Endodermal cell (in vitro differentiated cells): ENCODE results near the gene ATP2B2. TPM values are rescaled to one million over a fixed set of nuclear protein-coding genes. Genes with fewer than 3 reads are reported as not detected.

Experiments used
- DNase-seq: peaks from one replicate; pipeline ENCODE4 v3.0.0-alpha.2; 2017
- H3K27ac ChIP-seq: 2 replicates; pipeline ENCODE4 v1.5.1; 2013; ENCODE audit warnings: mild to moderate bottlenecking, low read depth, low read length, moderate library complexity
- H3K27me3 ChIP-seq: 2 replicates; pipeline ENCODE4 v1.6.1; 2013; ENCODE audit warnings: mild to moderate bottlenecking, low read length, moderate library complexity; ENCODE audit not compliant: insufficient read depth, control insufficient read depth, poor library complexity, severe bottlenecking
- H3K36me3 ChIP-seq: 2 replicates; pipeline ENCODE4 v1.7.0; 2013; ENCODE audit warnings: mild to moderate bottlenecking, low read length, moderate library complexity; ENCODE audit not compliant: control insufficient read depth, insufficient read depth
- H3K4me1 ChIP-seq: one replicate; pipeline ENCODE4 v1.7.0; 2013; ENCODE audit warnings: low read length; ENCODE audit not compliant: control insufficient read depth, insufficient read depth
- H3K4me3 ChIP-seq: 2 replicates; pipeline ENCODE4 v1.5.1; 2013; ENCODE audit warnings: mild to moderate bottlenecking, low read length, moderate library complexity
- H3K9ac ChIP-seq: 2 replicates; pipeline ENCODE4 v1.6.1; 2013; ENCODE audit warnings: mild to moderate bottlenecking, low read length, moderate library complexity; ENCODE audit not compliant: poor library complexity, severe bottlenecking; ENCODE audit errors: extremely low read depth
- H3K9me3 ChIP-seq: 2 replicates; pipeline ENCODE4 v1.6.1; 2013; ENCODE audit warnings: mild to moderate bottlenecking, low read length, moderate library complexity; ENCODE audit not compliant: control insufficient read depth
- H3K27ac Mint-ChIP-seq: 2 replicates; pipeline ENCODE4 v1.8.0; 2020; ENCODE audit warnings: mixed read lengths
- H3K27me3 Mint-ChIP-seq: 2 replicates; pipeline ENCODE4 v1.8.0; 2021; ENCODE audit warnings: mild to moderate bottlenecking, mixed read lengths; ENCODE audit not compliant: insufficient read depth
- H3K36me3 Mint-ChIP-seq: 2 replicates; pipeline ENCODE4 v1.8.0; 2020; ENCODE audit warnings: low read depth, mixed read lengths
- H3K4me1 Mint-ChIP-seq: 2 replicates; pipeline ENCODE4 v1.8.0; 2020; ENCODE audit warnings: mixed read lengths
- H3K4me3 Mint-ChIP-seq: 2 replicates; pipeline ENCODE4 v1.8.0; 2020; ENCODE audit warnings: mild to moderate bottlenecking, moderate library complexity, mixed read lengths
- H3K9me3 Mint-ChIP-seq: 2 replicates; pipeline ENCODE4 v1.8.0; 2020; ENCODE audit warnings: mild to moderate bottlenecking, mixed read lengths
- CTCF ChIP-seq: fragments of 200-600 bp; sonication (generic); conservative IDR thresholded peaks from 2 replicates; pipeline ENCODE4 v1.5.0; 2021; ENCODE audit warnings: antibody characterized with exemption, mild to moderate bottlenecking
- WGBS, 2 experiments: methylation state at CpG; one replicate each; pipeline versions ENCODE4 v1.1.5 to v1.1.7; 2013; ENCODE audit warnings: missing lambda C conversion rate in 2 of 2, mixed read lengths in 1 of 2; ENCODE audit not compliant: insufficient coverage in 1 of 2, insufficient read length in 1 of 2; 5-methylcytosine and 5-hydroxymethylcytosine counted together
- total RNA-seq, 2 donors: library from RNA; stranded (reverse); fragmentation: NEBNext Ultra II Directional in 1 of 2; extraction: Animal tissue kit (Norgen Biotek cat#: 25700) in 1 of 2; gene quantifications; 2 replicates in 1 of 2; 3 replicates in 1 of 2; pipeline ENCODE4 v1.2.1, GENCODE V29; 2021

ATP2B2 gene
- total RNA-seq, 2 donors from 2014 or later, result 0.09 TPM; not detected in 1

GRCh38 chr3:10553591-10554235, 48.3 kb upstream of the ATP2B2 start:
- Histone ChIP-seq H3K9me3 (no peaks in the 10 kb centered on the region), H3K27me3 (no peaks in the 10 kb centered on the region), H3K9ac (peak overlapping the region; percentile 39), H3K36me3 (no peaks in the 10 kb centered on the region), H3K4me3 (peak overlapping the region; percentile 41), H3K4me1 (peaks cover 17% of the 10 kb centered on the region), H3K27ac (peak overlapping the region; percentile 94)
- Mint-ChIP-seq H3K36me3 (no peaks in the 10 kb centered on the region), H3K27ac (peak overlapping the region; percentile 90), H3K4me1 (peaks cover 23% of the 10 kb centered on the region), H3K9me3 (no peaks in the 10 kb centered on the region), H3K4me3 (peak overlapping the region; percentile 17), H3K27me3 (peaks cover 19% of the 10 kb centered on the region)
- peak; percentile 84 for DNase-seq
- WGBS, 2 experiments, result 0 to 30% methylated on average over 2 to 9 of the region's 9 CpGs
- no peak for TF ChIP-seq CTCF

GRCh38 chr3:10552631-10552943, 47.2 kb upstream of the ATP2B2 start:
- Histone ChIP-seq H3K27me3 (no peaks in the 10 kb centered on the region), H3K9ac (no peak overlapping the region), H3K4me3 (no peak overlapping the region), H3K27ac (no peak overlapping the region), H3K9me3 (no peaks in the 10 kb centered on the region), H3K4me1 (peaks cover 17% of the 10 kb centered on the region), H3K36me3 (no peaks in the 10 kb centered on the region)
- peak; percentile 25 for DNase-seq
- H3K27ac Mint-ChIP-seq, result no peak overlapping the region
- no peaks in the 10 kb centered on the region for H3K9me3 Mint-ChIP-seq
- 95 to 100% methylated on average over 1 of the region's 1 CpG for WGBS, 2 experiments
- H3K4me3 Mint-ChIP-seq, result no peak overlapping the region
- peaks cover 23% of the 10 kb centered on the region for H3K4me1 Mint-ChIP-seq
- H3K36me3 Mint-ChIP-seq, result no peaks in the 10 kb centered on the region
- peaks cover 13% of the 10 kb centered on the region for H3K27me3 Mint-ChIP-seq
- TF ChIP-seq CTCF, result no peak

GRCh38 chr3:10551821-10552630, 46.6 kb upstream of the ATP2B2 start:
- H3K27ac Mint-ChIP-seq, result no peak overlapping the region
- peaks cover 23% of the 10 kb centered on the region for H3K4me1 Mint-ChIP-seq
- peak; percentile 51 for DNase-seq
- H3K4me3 Mint-ChIP-seq, result no peak overlapping the region
- H3K36me3 Mint-ChIP-seq, result no peaks in the 10 kb centered on the region
- Histone ChIP-seq H3K36me3 (no peaks in the 10 kb centered on the region), H3K4me3 (no peak overlapping the region), H3K9me3 (no peaks in the 10 kb centered on the region), H3K9ac (no peak overlapping the region), H3K4me1 (peaks cover 17% of the 10 kb centered on the region), H3K27ac (no peak overlapping the region), H3K27me3 (no peaks in the 10 kb centered on the region)
- H3K27me3 Mint-ChIP-seq, result peaks cover 8% of the 10 kb centered on the region
- no peak for TF ChIP-seq CTCF
- 85 to 92% methylated on average over 11 to 19 of the region's 19 CpGs for WGBS, 2 experiments
- H3K9me3 Mint-ChIP-seq, result no peaks in the 10 kb centered on the region
